Vagina (tissue), 2 donors: ENCODE measurements around the gene TUBD1. TPM values are rescaled to one million over a fixed set of nuclear protein-coding genes. Genes with fewer than 3 reads are reported as not detected.

Experiments
- DNase-seq, 2 donors: peaks; one replicate each; pipeline ENCODE4 v3.0.0-alpha.2; 2017; ENCODE audit errors: extremely low spot score in 2 of 2
- H3K27ac ChIP-seq: fragments of 200-600 bp; sonication (generic); one replicate; pipeline ENCODE4 v1.5.1; 2019
- H3K27me3 ChIP-seq: fragments of 200-600 bp; sonication (generic); one replicate; pipeline ENCODE4 v1.5.1; 2019
- H3K36me3 ChIP-seq, 2 donors: fragments of 200-600 bp; sonication (generic); one replicate each; pipeline ENCODE4 v1.5.1; 2017 to 2019
- H3K4me1 ChIP-seq: fragments of 200-600 bp; sonication (generic); one replicate; pipeline ENCODE4 v1.5.1; 2019
- H3K4me3 ChIP-seq, 2 donors: fragments of 200-600 bp; sonication (generic); 1 replicate in 1 of 2; 2 replicates in 1 of 2; pipeline ENCODE4 v1.5.1; 2016 to 2019
- H3K9me3 ChIP-seq: fragments of 200-600 bp; sonication (generic); one replicate; pipeline ENCODE4 v1.5.1; 2019
- POLR2A ChIP-seq, 2 donors: fragments of 450-650 bp; IDR thresholded peaks; one replicate each; pipeline ENCODE4 v1.6.1; 2017; ENCODE audit warnings: antibody characterized with exemption in 2 of 2, mild to moderate bottlenecking in 2 of 2, moderate library complexity in 2 of 2
- POLR2AphosphoS5 ChIP-seq, 2 donors: sonication (generic); formaldehyde crosslinking; IDR thresholded peaks; one replicate each; pipeline ENCODE4 v1.9.0; 2017; ENCODE audit warnings: antibody characterized with exemption in 2 of 2, mild to moderate bottlenecking in 2 of 2, low read depth in 1 of 2; ENCODE audit not compliant: insufficient read depth in 1 of 2
- intact Hi-C: fragments of 100-400 bp; cut with DNase I; formaldehyde crosslinking; loops from one replicate; pipeline ENCODE4 v1.15.1; 2023
- total RNA-seq: library from RNA; depleted of rRNA; stranded (reverse); fragments of >200 nt; gene quantifications from one replicate; pipeline ENCODE4 v1.2.3, GENCODE V29; 2016
- TF ChIP-seq, protein P1 (sequence below), 3 experiments: fragments of 450-650 bp in 2 of 3; fragments of 200-600 bp in 1 of 3; sonication (generic) in 1 of 3; IDR thresholded peaks; one replicate each; pipeline ENCODE4 v1.5.1; 2017 to 2019; ENCODE audit warnings: antibody characterized with exemption in 3 of 3, mild to moderate bottlenecking in 2 of 3, moderate library complexity in 2 of 3

TUBD1 gene
- total RNA-seq, 1 donor from 2014 or later = 16.2 TPM

DNA sequence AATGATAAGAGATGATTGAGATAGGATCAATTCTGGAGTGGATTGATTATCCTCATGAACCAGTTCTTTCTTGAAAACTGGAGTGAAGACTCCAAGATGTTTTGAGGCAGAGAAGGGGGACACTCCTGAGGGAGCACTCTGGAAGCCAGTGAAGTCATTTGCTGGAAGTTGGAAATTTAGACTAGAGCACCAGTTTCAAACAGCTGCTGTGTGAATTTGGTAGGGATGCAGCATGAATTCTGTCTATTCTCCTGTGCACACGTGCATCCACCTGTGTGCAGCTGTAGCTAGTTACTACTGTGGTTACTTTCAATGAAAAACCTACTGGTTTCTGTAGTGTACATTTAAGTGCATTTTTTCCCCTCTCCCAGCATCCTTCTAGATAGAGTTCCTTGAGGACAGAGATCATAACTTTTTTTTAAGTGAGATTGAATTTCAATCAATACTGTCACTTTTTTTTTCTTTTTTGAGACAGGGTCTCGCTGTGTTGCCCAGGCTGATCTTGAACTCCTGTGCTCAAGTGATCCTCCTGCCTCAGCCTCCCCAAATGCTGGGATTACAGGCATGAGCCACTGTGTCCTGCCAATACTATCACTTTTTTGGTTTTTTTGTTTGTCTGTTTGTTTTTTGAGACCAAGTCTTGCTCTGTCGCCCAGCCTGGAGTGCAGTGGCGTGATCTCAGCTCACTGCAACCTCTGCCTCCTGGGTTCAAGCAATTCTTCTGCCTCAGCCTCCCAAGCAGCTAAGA lies 65.9 kb downstream of the TUBD1 start:
- no peaks in the 10 kb centered on the region for H3K9me3 ChIP-seq

DNA sequence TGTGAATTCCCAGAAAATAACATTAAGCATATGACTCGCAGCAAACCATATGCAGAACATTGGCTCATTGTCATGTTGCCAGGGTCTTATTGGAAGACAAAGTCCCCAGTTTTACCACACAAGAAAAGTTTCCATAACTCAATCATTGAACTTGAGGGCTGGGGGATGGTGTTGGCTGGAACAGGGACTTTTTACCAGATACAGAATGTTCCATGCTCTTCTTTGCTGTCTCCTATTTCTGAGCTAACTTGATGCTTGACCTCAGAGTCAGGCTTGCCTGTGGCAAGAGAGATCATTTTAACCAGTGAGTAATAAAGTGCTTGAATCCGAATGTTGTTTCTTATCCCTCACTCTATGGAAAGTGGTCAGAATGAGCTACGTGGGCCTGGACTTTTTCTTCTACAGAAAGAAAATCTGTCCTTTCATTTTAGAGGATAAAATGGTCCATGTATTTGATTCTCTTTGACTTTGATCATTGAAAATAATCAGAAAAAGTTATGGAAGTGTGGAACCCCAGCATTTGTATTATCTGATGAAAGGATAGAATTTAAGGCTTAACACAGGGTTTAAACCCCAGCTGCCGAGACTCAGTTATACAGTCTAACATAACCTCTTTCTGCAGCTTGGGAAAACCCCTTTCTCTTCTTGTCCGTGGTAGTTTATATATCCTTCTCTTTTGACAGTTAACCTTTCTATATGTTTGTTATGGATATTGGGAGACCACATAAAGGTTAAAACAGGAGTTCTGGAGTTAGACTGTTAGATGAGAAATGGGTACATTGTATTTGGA lies 67.0 kb downstream of the TUBD1 start:
- intact Hi-C loops = loop anchor here (5.0 kb wide), 1 partner anchor 38 kb away; no protein-coding TSS in a partner anchor
- peaks cover 48% of the 10 kb centered on the region for H3K4me1 ChIP-seq
- DNase-seq = no peak

More for the DNA sequence above, 65.9 kb downstream of the TUBD1 start:
- TF ChIP-seq, protein P1, sequence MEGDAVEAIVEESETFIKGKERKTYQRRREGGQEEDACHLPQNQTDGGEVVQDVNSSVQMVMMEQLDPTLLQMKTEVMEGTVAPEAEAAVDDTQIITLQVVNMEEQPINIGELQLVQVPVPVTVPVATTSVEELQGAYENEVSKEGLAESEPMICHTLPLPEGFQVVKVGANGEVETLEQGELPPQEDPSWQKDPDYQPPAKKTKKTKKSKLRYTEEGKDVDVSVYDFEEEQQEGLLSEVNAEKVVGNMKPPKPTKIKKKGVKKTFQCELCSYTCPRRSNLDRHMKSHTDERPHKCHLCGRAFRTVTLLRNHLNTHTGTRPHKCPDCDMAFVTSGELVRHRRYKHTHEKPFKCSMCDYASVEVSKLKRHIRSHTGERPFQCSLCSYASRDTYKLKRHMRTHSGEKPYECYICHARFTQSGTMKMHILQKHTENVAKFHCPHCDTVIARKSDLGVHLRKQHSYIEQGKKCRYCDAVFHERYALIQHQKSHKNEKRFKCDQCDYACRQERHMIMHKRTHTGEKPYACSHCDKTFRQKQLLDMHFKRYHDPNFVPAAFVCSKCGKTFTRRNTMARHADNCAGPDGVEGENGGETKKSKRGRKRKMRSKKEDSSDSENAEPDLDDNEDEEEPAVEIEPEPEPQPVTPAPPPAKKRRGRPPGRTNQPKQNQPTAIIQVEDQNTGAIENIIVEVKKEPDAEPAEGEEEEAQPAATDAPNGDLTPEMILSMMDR (IDR thresholded peaks at IDR 0.05) = no peak
- TF ChIP-seq POLR2AphosphoS5 (IDR thresholded peaks at IDR 0.05; ENCODE audit: insufficient read depth in 1 of 2, low read depth in 1 of 2) (no peak), POLR2A (IDR thresholded peaks at IDR 0.05) (no peak)
- DNase-seq = no peak
- H3K4me3 ChIP-seq = no peak overlapping the region
- no peaks in the 10 kb centered on the region for H3K36me3 ChIP-seq
- intact Hi-C loops = loop anchor here (5.0 kb wide), 1 partner anchor 40 kb away; no protein-coding TSS in a partner anchor
- H3K27ac ChIP-seq = peak overlapping the region; percentile 81
- peaks cover 58% of the 10 kb centered on the region for H3K4me1 ChIP-seq
- H3K27me3 ChIP-seq = no peaks in the 10 kb centered on the region

DNA sequence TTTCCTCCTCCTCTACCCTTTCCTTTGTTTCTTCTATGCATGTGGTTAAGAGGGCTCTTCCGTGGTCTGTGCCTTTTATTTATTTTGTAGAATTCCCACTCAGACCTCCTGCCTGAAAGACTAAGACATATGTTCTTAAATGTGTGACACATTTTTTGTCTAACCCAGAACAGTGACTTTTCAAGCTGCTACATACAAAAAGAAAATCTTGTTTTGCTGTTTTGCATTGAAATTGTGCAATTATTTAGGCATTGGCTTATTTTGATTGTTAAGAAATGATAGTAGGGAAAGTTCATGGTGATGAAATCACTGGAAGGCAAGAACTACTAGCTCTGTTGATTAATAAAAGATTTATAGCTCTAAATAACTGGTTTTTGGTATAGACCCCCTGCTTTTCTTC lies 76.8 kb downstream of the TUBD1 start:
- no peaks in the 10 kb centered on the region for H3K4me1 ChIP-seq
- no peaks in the 10 kb centered on the region for H3K9me3 ChIP-seq
- intact Hi-C loops = no loop called here
- no peak for DNase-seq
- peaks cover 0 to 7% of the 10 kb centered on the region in 2 donors for H3K36me3 ChIP-seq
- H3K27me3 ChIP-seq = no peaks in the 10 kb centered on the region
- peak overlapping the region; percentile 56 for H3K27ac ChIP-seq
- TF ChIP-seq POLR2A (IDR thresholded peaks at IDR 0.05) = no peak
- H3K4me3 ChIP-seq = no peak overlapping the region

More for the DNA sequence above, 67.0 kb downstream of the TUBD1 start:
- no peaks in the 10 kb centered on the region for H3K9me3 ChIP-seq
- no peak overlapping the region for H3K4me3 ChIP-seq
- H3K36me3 ChIP-seq = no peaks in the 10 kb centered on the region
- peak overlapping the region; percentile 81 for H3K27ac ChIP-seq
- H3K27me3 ChIP-seq = no peaks in the 10 kb centered on the region
- peak; percentile 42 to 43 for TF ChIP-seq POLR2AphosphoS5 (IDR thresholded peaks at IDR 0.05; ENCODE audit: insufficient read depth in 1 of 2, low read depth in 1 of 2)
- TF ChIP-seq POLR2A (IDR thresholded peaks at IDR 0.05) = no peak

DNA sequence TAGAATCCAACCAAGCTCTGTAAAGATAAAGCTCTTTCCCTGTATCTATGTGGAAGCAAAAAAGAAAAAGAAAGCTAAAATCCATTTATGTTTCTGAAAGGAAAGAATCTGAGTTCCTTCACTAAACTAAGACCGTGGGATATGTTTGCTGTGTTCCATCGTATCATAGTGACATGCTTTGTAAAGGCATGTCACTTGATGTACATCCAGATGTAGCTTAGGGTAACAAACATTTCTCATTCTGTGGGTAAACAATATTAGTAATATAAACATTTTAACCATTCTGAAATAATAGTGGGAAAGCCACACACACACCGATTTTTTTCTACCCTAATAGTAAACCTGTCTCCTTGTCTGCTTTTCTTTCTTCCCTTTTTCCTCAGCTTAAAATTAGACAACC lies 78.1 kb downstream of the TUBD1 start:
- Histone ChIP-seq H3K27ac (no peak overlapping the region), H3K36me3 (peaks cover 0 to 7% of the 10 kb centered on the region in 2 donors), H3K9me3 (no peaks in the 10 kb centered on the region), H3K4me1 (no peaks in the 10 kb centered on the region), H3K27me3 (no peaks in the 10 kb centered on the region), H3K4me3 (no peak overlapping the region)
- no peak for DNase-seq
- no peak for TF ChIP-seq POLR2AphosphoS5 (IDR thresholded peaks at IDR 0.05; ENCODE audit: insufficient read depth in 1 of 2, low read depth in 1 of 2)
- intact Hi-C loops = no loop called here

DNA sequence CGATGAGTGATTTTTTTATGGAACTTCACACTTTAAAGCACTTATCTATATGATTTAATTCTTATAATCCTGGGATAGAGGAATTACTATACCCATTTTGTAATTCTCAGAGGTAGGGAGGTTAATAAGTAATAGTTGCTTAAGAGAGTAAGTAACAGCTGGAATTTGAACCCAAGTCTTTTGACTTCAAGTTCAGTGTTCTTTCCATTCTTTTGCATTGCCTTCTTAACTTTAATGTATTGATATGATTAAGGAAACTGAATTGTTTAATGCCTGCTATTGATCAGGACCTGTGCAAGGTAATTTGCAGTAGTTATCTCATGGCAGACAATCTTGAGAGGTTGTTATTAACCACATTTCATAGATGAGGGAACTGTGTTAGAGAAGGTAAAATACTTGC lies 78.5 kb downstream of the TUBD1 start:
- H3K27me3 ChIP-seq = no peaks in the 10 kb centered on the region
- no peak overlapping the region for H3K27ac ChIP-seq
- DNase-seq = no peak
- peaks cover 0 to 7% of the 10 kb centered on the region in 2 donors for H3K36me3 ChIP-seq
- TF ChIP-seq, protein P1 (IDR thresholded peaks at IDR 0.05) = no peak
- TF ChIP-seq POLR2AphosphoS5 (IDR thresholded peaks at IDR 0.05; ENCODE audit: insufficient read depth in 1 of 2, low read depth in 1 of 2) (no peak), POLR2A (IDR thresholded peaks at IDR 0.05) (no peak)
- no peak overlapping the region for H3K4me3 ChIP-seq
- intact Hi-C loops = no loop called here
- H3K9me3 ChIP-seq = no peaks in the 10 kb centered on the region
- no peaks in the 10 kb centered on the region for H3K4me1 ChIP-seq

DNA sequence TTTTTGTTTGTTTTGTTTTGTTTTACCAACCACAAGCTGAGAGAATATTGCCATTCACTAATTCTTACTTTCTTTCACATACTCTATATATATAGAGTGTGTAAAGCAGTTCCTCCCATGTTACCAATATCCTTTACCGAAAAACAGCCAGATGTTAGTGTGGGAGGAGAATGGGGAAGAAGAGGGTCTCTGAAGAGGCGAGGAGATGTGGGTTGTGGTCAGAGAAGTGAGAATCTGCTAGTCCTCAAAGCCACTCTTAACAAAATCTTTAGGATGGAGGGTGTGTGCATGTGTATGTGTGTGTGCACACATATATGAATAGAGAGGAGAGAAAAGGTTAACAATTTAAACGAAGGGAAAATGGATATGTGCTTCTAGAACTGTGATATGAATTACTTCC lies 80.6 kb downstream of the TUBD1 start:
- Histone ChIP-seq H3K9me3 (no peaks in the 10 kb centered on the region), H3K4me3 (no peak overlapping the region), H3K4me1 (no peaks in the 10 kb centered on the region), H3K27ac (no peak overlapping the region), H3K36me3 (peaks cover 0 to 7% of the 10 kb centered on the region in 2 donors), H3K27me3 (no peaks in the 10 kb centered on the region)
- intact Hi-C loops = no loop called here
- no peak for DNase-seq
- TF ChIP-seq, protein P1 (IDR thresholded peaks at IDR 0.05) = no peak
- TF ChIP-seq POLR2A (IDR thresholded peaks at IDR 0.05) (no peak), POLR2AphosphoS5 (IDR thresholded peaks at IDR 0.05; ENCODE audit: insufficient read depth in 1 of 2, low read depth in 1 of 2) (no peak)
